Activated CD4-positive, alpha-beta T cell treated with anti-CD3 and anti-CD28 coated beads, Interleukin-2, amount 10 ng/mL, durations not matched to agents 7 days and 5 days (primary cell): ENCODE results near the gene SPON2. TPM values are rescaled to one million over a fixed set of nuclear protein-coding genes. Genes with fewer than 3 reads are reported as not detected.
A peak's percentile ranks its signal among the peaks of the same experiment; 100 is the strongest.

ENCODE experiments used
- CTCF ChIA-PET: fragments of 350-600 bp; sonication (Branson Sonifier 250); formaldehyde crosslinking; loops from one replicate; lab custom pipeline; 2021; ENCODE audit warnings: antibody characterized with exemption; lab: Charles Lee
- POLR2A ChIA-PET: fragments of 350-600 bp; sonication (Branson Sonifier 250); formaldehyde crosslinking; loops from one replicate; lab custom pipeline; 2021; ENCODE audit warnings: antibody characterized with exemption; lab: Charles Lee
- DNase-seq: peaks from one replicate; pipeline ENCODE4 v3.0.0-alpha.2; 2020
- H3K27ac Mint-ChIP-seq: one replicate; pipeline ENCODE4 v1.8.0; 2021; ENCODE audit warnings: mild to moderate bottlenecking, moderate library complexity, mixed read lengths
- H3K27me3 Mint-ChIP-seq: one replicate; pipeline ENCODE4 v1.8.0; 2021; ENCODE audit warnings: mixed read lengths
- H3K36me3 Mint-ChIP-seq: one replicate; pipeline ENCODE4 v1.8.0; 2021; ENCODE audit warnings: low read depth, mixed read lengths
- H3K4me1 Mint-ChIP-seq: one replicate; pipeline ENCODE4 v1.8.0; 2021; ENCODE audit warnings: mixed read lengths
- H3K4me3 Mint-ChIP-seq: one replicate; pipeline ENCODE4 v1.8.0; 2021; ENCODE audit warnings: mild to moderate bottlenecking, moderate library complexity, mixed read lengths
- H3K9me3 Mint-ChIP-seq: one replicate; pipeline ENCODE4 v1.8.0; 2021; ENCODE audit warnings: mixed read lengths
- total RNA-seq, 2 experiments: library from RNA; stranded (reverse); gene quantifications; one replicate each; pipeline ENCODE4 v1.2.3, GENCODE V29; 2021

Gene SPON2
- total RNA-seq, 2 experiments from 2014 or later: 21.5 to 28.3 TPM

DNA sequence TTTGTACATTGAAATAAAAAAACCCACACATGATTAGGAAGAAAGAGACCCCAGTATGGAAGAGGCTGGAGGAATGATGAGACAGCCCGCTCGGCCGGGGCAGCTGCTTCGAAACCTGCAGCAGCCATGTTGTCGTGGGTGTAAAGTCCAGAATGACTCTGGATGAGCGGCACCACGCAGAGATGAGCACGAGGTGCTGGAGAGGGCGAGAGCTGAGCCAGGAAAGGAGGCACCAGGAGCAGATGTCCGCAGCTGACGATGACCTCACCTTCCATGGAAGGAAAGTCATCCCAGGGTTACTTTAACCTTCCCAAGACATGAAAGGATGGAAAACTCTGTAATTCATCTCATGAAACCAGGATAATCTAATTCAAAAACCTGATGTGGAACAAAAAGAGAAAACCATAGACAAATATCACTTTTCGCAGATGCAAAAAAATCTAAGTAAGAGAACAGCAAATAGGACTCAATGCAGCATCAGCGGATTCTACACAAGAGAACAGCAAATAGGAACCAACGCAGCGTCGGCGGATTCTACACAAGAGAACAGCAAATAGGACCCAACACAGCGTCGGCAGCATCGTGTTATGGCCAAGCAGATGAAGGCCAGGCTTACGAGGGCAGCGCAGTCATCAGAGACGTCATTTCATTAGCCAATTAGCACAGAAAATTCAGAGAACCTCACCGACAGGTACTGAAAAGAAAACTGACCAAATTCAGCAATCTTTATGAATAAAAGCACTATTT lies 25.9 kb upstream of the SPON2 start:
- DNase-seq: no peak
- Mint-ChIP-seq H3K4me3 (no peak overlapping the region), H3K27ac (peak overlapping the region; percentile 46), H3K27me3 (no peaks in the 10 kb centered on the region), H3K4me1 (peaks cover 45% of the 10 kb centered on the region), H3K36me3 (peaks cover 29% of the 10 kb centered on the region), H3K9me3 (no peaks in the 10 kb centered on the region)
- POLR2A ChIA-PET: no interaction called here
- CTCF ChIA-PET: no interaction called here

DNA sequence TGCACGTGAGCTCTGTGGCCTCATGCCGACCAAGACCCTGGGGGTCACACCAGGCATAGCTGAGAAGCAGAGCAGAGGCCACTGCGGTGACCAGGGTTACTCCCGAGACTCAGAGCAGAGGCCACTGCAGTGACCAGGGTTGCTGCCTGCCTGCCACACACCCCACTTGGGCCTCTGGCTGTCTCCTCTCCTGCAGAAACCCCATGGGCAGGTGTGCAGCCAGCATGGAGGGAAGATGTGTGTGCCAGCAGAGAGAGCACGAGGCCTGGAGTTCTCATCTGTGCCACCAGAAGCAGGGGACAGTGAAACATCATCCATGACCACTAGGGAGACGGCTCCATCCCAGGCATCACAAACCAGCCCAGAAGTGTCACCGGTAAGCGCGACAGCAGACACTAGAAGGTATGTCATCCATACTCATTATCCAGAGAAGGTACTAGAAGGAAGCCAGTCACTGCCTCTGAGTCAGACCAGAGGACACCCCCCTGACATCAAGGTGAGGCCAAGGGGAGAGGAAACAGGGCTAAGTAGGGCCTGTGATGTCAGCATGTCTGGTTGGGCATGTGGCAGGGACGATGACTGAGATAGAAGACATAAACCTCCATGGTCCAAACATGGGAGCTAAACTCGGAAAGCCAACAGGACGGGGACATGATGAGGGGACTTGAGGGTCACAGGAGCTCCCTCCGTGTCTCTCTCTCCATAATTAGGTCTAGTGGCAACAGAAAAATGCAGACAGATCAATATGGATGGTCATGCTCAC lies 24.2 kb upstream of the SPON2 start:
- H3K4me3 Mint-ChIP-seq: no peak overlapping the region
- no peak for DNase-seq
- POLR2A ChIA-PET: no interaction called here
- H3K36me3 Mint-ChIP-seq: peaks cover 34% of the 10 kb centered on the region
- H3K9me3 Mint-ChIP-seq: no peaks in the 10 kb centered on the region
- peaks cover 31% of the 10 kb centered on the region for H3K4me1 Mint-ChIP-seq
- no peaks in the 10 kb centered on the region for H3K27me3 Mint-ChIP-seq
- CTCF ChIA-PET: interaction anchor here (0.7 to 0.9 kb wide), 2 partner anchors 29 to 66 kb away, joined by 3 read pairs; no protein-coding TSS in a partner anchor
- H3K27ac Mint-ChIP-seq: no peak overlapping the region

DNA sequence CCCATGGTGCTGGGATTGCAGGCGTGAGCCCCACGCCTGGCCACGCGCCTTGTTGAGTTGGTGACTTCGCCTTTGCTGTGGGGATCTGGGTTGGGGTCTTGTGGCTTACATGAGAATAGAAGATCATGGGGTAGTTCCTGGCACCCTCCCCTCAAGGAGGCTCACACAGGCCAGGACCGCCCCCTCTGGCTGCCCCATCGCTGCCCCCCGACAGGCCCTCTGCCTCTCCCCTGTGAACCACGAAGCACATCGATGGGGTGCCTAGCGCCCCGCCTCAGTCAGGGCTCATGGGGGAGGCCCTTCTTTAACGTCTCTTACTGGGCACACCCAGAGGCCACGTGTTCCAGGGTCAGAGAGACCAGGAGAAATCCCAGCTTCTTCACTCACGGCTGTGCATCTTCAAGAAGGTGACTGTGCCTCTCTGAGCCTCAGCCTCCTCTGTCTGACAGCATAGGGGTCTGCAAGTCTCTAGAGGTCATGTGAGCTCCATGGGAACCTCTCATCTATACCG lies 23.6 kb upstream of the SPON2 start:
- no peaks in the 10 kb centered on the region for H3K27me3 Mint-ChIP-seq
- peaks cover 34% of the 10 kb centered on the region for H3K36me3 Mint-ChIP-seq
- no peaks in the 10 kb centered on the region for H3K9me3 Mint-ChIP-seq
- ChIA-PET CTCF (interaction anchor here (0.7 kb wide), 1 partner anchor 13 kb away, joined by 4 read pairs; no protein-coding TSS in a partner anchor), POLR2A (interaction anchor here (0.6 kb wide), 1 partner anchor 12 kb away, joined by 3 read pairs; no protein-coding TSS in a partner anchor)
- H3K4me3 Mint-ChIP-seq: no peak overlapping the region
- DNase-seq: no peak
- H3K27ac Mint-ChIP-seq: no peak overlapping the region
- H3K4me1 Mint-ChIP-seq: peaks cover 28% of the 10 kb centered on the region

DNA sequence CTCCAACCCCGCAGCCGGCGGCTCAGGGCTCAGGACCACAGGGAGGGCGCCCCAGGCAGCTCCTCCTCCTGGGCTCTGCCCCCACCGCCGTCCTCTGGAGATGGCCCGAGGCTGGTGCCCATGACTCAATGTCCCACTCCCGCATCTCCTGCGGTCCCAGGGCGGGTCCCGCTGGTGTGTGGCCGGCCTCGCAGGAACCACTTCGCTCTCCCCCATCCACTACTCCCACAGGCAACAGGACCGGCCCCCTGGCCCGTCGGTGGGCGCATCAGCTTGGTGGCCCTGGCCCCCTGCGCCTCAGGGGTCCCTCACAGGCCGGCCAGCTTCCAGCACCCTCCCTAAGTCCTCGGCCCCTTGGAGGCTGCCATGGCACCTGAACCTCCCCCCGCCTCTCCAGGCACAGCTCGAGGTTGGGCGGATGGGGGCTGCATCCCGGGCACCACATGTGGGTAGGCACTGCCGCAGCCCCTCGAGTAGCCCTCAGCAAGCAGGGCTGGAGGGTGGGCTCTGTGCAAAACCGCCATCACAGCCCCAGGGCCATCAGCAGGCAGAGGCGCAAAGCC lies 22.8 kb upstream of the SPON2 start:
- ChIA-PET POLR2A (interaction anchor here (0.6 kb wide), 1 partner anchor 12 kb away, joined by 3 read pairs; no protein-coding TSS in a partner anchor), CTCF (interaction anchor here (0.7 kb wide), 1 partner anchor 12 kb away, joined by 4 read pairs; no protein-coding TSS in a partner anchor)

DNA sequence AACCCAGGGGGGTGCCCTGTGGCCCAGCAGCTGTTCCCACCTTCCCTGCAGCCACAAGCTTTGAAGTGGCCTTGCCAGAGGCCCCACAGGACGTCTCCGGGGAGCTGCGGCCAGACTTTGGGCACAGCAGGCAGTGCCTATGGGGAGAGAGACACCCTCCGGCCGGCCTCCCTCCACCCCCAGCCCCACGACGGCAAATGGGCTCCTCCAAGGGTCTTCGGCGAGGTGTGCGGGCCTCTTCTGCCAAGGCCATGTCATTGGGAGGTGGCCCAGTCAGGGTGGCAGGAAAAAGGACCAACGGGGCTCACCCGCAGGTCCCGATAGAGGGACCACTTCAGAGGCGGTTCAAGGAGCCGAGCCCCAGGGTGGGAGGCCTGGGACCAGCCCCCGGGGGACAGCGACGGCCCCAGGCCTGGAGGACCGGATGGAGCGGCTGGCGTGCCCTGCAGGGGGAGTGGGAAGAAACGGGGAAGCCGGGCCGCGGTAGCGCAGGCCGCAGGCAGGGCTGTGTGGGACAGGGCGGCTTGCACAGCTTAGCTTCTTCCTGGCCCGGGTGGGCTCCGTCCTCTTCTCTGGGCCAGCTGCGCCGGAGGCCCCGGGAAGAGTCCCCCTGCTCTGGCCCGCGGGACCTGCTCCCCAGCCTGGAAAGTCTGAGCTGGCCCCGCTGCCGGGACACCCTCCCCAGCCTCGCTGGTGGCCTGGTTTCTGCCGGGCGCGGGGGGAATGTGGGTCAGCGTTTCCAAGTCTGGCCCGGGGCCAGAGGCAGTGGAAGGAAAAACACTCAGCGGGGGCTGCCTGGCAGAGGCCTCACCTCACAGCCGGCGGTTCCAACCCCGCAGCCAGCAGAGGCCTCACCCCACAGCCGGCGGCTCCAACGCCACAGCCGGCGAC lies 21.9 kb upstream of the SPON2 start:
- Mint-ChIP-seq H3K9me3 (no peaks in the 10 kb centered on the region), H3K27me3 (no peaks in the 10 kb centered on the region), H3K4me1 (peaks cover 18% of the 10 kb centered on the region), H3K27ac (no peak overlapping the region), H3K4me3 (no peak overlapping the region), H3K36me3 (peaks cover 38% of the 10 kb centered on the region)
- DNase-seq: no peak
- ChIA-PET CTCF (no interaction called here), POLR2A (no interaction called here)

More for the DNA sequence above, 22.8 kb upstream of the SPON2 start:
- Mint-ChIP-seq H3K27ac (no peak overlapping the region), H3K27me3 (no peaks in the 10 kb centered on the region), H3K4me1 (peaks cover 26% of the 10 kb centered on the region), H3K9me3 (no peaks in the 10 kb centered on the region), H3K36me3 (peaks cover 36% of the 10 kb centered on the region), H3K4me3 (no peak overlapping the region)
- DNase-seq: no peak

DNA sequence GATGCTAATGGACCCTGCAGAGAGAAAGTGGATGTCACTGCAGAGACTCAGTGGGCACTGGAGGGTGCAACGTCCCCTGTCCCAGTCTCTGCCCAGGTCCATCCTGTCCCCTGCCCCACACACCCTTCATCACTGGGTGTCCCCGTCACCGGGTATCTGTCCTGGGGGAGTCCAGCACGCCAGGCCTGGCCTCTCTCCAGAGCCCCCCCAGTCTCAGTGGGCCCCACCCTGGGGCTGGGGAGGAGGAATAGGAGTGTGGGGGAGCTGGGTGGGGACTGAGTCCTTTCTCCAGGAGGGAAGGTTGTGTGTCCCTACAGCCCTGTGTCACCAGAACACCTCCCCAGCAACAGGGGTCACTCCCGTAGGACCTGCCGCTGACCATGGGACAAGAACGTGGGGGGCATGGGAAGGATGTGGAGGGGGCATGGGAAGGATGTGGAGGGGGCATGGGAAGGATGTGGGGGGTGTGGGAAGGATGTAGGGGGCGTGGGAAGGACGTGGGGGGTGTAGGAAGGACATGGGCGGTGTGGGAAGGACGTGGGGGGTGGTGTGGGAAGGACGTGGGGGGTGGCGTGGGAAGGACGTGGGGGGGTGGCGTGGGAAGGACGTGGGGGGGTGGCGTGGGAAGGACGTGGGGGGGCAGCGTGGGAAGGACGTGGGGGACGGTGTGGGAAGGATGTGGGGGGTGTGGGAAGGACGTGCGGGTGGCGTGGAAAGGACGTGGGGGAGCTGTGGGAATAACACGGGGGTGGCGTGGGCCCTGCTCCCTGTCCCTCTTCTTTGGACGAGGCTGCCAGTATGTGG lies 21.0 kb upstream of the SPON2 start:
- POLR2A ChIA-PET: no interaction called here
- CTCF ChIA-PET: no interaction called here
- no peaks in the 10 kb centered on the region for H3K9me3 Mint-ChIP-seq
- peaks cover 35% of the 10 kb centered on the region for H3K36me3 Mint-ChIP-seq
- no peak overlapping the region for H3K4me3 Mint-ChIP-seq
- peaks cover 14% of the 10 kb centered on the region for H3K4me1 Mint-ChIP-seq
- no peak overlapping the region for H3K27ac Mint-ChIP-seq
- H3K27me3 Mint-ChIP-seq: no peaks in the 10 kb centered on the region
- DNase-seq: no peak

DNA sequence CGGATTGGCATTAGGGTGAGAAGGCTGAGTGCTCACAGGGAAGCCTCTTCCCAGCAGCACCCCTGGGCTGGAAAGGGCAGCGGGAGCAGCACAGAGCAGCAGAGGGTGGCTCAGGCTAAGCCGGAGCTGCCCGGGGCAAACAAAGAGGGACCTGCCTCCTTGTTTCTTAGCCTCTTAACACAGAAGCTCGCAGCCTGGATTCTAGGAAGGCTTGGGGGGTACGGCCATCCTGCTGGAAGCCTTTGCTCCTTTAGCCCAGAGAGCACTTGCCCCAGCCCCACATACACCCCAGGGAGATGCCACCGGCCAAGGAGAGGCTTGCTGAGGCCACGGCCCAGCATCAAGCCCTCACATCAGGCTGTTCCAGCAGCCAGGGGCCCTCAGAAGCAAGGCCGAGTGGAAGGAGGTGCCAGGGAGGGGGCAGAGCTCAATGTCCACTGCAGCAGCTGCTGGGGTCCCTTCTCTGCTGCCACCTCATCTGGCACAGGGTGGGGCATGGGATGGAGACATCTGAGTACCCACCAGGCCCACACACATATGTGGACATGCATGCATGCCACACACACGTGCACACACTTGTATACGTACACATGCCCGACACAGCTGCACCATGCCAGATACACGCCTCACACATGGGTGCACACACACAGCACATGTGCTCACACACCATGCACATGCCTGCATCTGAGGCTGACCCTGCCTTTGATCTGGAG lies 20.3 kb upstream of the SPON2 start:
- Mint-ChIP-seq H3K9me3 (no peaks in the 10 kb centered on the region), H3K27ac (peak overlapping the region; percentile 50), H3K27me3 (no peaks in the 10 kb centered on the region), H3K4me3 (no peak overlapping the region), H3K4me1 (peaks cover 14% of the 10 kb centered on the region), H3K36me3 (peaks cover 33% of the 10 kb centered on the region)
- ChIA-PET CTCF (interaction anchor here (0.5 to 1.5 kb wide), 4 partner anchors 9 to 29 kb away, joined by 3 to 7 read pairs (median 4); no protein-coding TSS in a partner anchor), POLR2A (no interaction called here)
- DNase-seq: no peak

DNA sequence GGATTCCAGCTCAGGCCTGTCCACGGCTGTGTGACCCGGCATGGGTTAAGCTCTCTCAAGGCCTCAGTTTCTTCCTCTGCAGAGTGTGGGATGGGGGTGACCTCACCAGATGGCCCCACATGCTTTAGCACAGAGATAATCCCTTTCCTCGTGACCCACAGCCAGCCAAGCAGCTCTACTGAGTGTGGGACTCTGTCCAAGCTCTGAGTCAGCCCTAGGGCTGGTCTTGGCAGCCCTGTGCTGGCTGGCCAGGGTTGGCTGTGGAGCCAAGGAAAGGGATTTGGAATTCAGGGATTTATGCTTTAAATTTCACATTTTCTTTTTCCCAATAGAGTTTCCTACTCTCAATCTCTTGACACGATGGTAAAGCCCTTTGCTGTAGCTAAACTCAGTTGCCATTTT lies 19.7 kb upstream of the SPON2 start:
- Mint-ChIP-seq H3K4me3 (no peak overlapping the region), H3K27me3 (no peaks in the 10 kb centered on the region), H3K36me3 (peaks cover 31% of the 10 kb centered on the region), H3K27ac (no peak overlapping the region), H3K9me3 (no peaks in the 10 kb centered on the region), H3K4me1 (peaks cover 18% of the 10 kb centered on the region)
- ChIA-PET POLR2A (no interaction called here), CTCF (interaction anchor here (0.5 to 1.5 kb wide), 5 partner anchors 9 to 29 kb away, joined by 3 to 7 read pairs (median 4); no protein-coding TSS in a partner anchor)
- DNase-seq: no peak

DNA sequence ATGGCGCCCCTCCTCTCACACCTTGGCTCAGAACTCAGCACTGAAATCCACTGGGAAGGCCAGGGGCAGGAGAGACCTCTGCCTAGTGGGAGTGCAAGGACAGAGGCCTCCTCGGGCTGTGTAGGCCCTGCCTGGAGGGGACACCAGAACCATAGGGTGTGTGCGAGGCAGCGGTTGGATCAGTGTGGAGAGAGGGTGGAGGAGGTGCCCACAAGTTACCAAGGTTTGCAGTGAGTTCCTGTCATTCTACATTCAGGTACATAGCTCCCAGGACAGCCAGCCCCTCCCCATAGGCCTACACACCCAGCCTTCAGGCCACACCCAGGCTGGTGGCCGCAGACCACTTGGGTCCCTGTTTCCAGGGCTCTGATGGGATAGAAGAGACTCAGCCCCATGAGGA lies 19.2 kb upstream of the SPON2 start:
- Mint-ChIP-seq H3K27ac (no peak overlapping the region), H3K4me1 (peaks cover 21% of the 10 kb centered on the region), H3K4me3 (no peak overlapping the region), H3K36me3 (peaks cover 27% of the 10 kb centered on the region), H3K27me3 (no peaks in the 10 kb centered on the region), H3K9me3 (no peaks in the 10 kb centered on the region)
- ChIA-PET POLR2A (no interaction called here), CTCF (interaction anchor here (0.5 to 1.5 kb wide), 4 partner anchors 8 to 28 kb away, joined by 3 to 7 read pairs (median 4); no protein-coding TSS in a partner anchor)
- no peak for DNase-seq

DNA sequence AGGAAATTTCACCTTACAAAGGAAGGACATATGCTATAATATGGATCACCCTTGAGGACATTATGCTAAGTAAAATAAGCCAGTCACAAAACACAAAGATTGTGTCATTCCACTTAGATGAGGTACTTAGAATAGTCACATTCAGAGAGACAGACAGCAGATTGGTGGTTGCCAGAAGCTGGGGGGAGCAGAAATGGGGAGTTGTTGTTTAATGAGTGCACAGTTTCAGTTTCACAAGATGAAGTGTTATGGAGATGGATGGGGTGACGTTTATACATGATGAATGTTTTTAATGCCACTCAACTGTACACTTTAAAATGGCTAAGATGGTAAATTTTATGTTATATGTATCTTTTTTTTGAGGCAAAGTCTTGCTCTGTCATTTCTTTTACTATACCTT lies 14.8 kb upstream of the SPON2 start:
- H3K27ac Mint-ChIP-seq: peak overlapping the region; percentile 43
- DNase-seq: peak; percentile 71
- H3K36me3 Mint-ChIP-seq: peaks cover 25% of the 10 kb centered on the region
- ChIA-PET POLR2A (no interaction called here), CTCF (interaction anchor here (0.6 to 1.5 kb wide), 4 partner anchors 10 to 667 kb away, joined by 3 read pairs; no protein-coding TSS in a partner anchor)
- H3K27me3 Mint-ChIP-seq: no peaks in the 10 kb centered on the region
- peaks cover 5% of the 10 kb centered on the region for H3K9me3 Mint-ChIP-seq
- no peak overlapping the region for H3K4me3 Mint-ChIP-seq
- H3K4me1 Mint-ChIP-seq: peaks cover 48% of the 10 kb centered on the region
